HCT116 (cell line): ENCODE data around the gene CCNB2.

Experiments used
- ATF3 ChIP-seq: IDR thresholded peaks from 2 replicates; pipeline ENCODE4 v1.6.1; 2012
- CEBPB ChIP-seq: IDR thresholded peaks from 2 replicates; pipeline ENCODE4 v1.6.1; 2012; ENCODE audit warnings: low read depth
- CTCF ChIP-seq, 3 experiments: fragments of 200-600 bp in 1 of 3; sonication (generic) in 1 of 3; IDR thresholded peaks in 2 of 3; conservative IDR thresholded peaks in 1 of 3; 2 replicates each; pipeline ENCODE4 v1.5.1; 2012 to 2017; ENCODE audit warnings: low read depth in 2 of 3, low read length in 2 of 3, antibody characterized with exemption in 1 of 3, borderline replicate concordance in 1 of 3, control low read depth in 1 of 3, mild to moderate bottlenecking in 1 of 3, mixed read lengths in 1 of 3, mixed run types in 1 of 3, moderate library complexity in 1 of 3; ENCODE audit not compliant: insufficient read depth in 1 of 3
- ELF1 ChIP-seq: IDR thresholded peaks from 2 replicates; pipeline ENCODE4 v1.6.1; 2012; ENCODE audit warnings: low read depth, borderline replicate concordance
- EZH2 ChIP-seq: fragments of 200-600 bp; sonication (generic); IDR thresholded peaks from 2 replicates; pipeline ENCODE4 v1.6.1; 2017; ENCODE audit warnings: antibody characterized with exemption, mixed run types
- JUND ChIP-seq: IDR thresholded peaks from 2 replicates; pipeline ENCODE4 v1.6.1; 2012
- MAX ChIP-seq: IDR thresholded peaks from 2 replicates; pipeline ENCODE4 v1.6.1; 2012
- POLR2A ChIP-seq: IDR thresholded peaks from 2 replicates; pipeline ENCODE4 v1.7.0; 2011; ENCODE audit warnings: borderline replicate concordance; ENCODE audit not compliant: insufficient read depth, insufficient read length; ENCODE audit errors: extremely low read depth
- POLR2AphosphoS5 ChIP-seq: IDR thresholded peaks from 2 replicates; pipeline ENCODE4 v1.6.1; 2011; ENCODE audit warnings: mild to moderate bottlenecking, low read depth, low read length, moderate library complexity
- SP1 ChIP-seq: IDR thresholded peaks from 2 replicates; pipeline ENCODE4 v1.6.1; 2012; ENCODE audit warnings: low read depth
- ZBTB33 ChIP-seq: IDR thresholded peaks from 2 replicates; pipeline ENCODE4 v1.6.1; 2011; ENCODE audit warnings: mild to moderate bottlenecking, low read length, moderate library complexity; ENCODE audit not compliant: insufficient replicate concordance; ENCODE audit errors: extremely low read depth
- ZNF274 ChIP-seq: fragments of 200-500 bp; sonication (Bioruptor generic); IDR thresholded peaks from 2 replicates; pipeline ENCODE4 v1.6.1; 2014; ENCODE audit warnings: mild to moderate bottlenecking, low read depth, low read length, inconsistent platforms

- TF ChIP-seq CTCF (IDR thresholded peaks at IDR 0.05 in 2 of 3, conservative IDR thresholded peaks at IDR 0.05 in 1 of 3; ENCODE audit: borderline replicate concordance in 1 of 3, insufficient read depth in 1 of 3, low read depth in 2 of 3, low read length in 2 of 3) = no peak
- no peak for TF ChIP-seq ATF3
- TF ChIP-seq POLR2A = peak; percentile 67
- TF ChIP-seq ZBTB33 = no peak
- TF ChIP-seq JUND = no peak
- no peak for TF ChIP-seq CEBPB
- peak; percentile 79 for TF ChIP-seq SP1
- TF ChIP-seq ELF1 = no peak
- peak; percentile 89 for TF ChIP-seq POLR2AphosphoS5
- no peak for TF ChIP-seq ZNF274
- TF ChIP-seq EZH2 = no peak
- peak; percentile 72 for TF ChIP-seq MAX
Observed at GRCh38 chr15:59104912-59105732, at the start of gene CCNB2.
